K562 (cell line): ENCODE measurements around the gene SUFU. TPM values are rescaled to one million over a fixed set of nuclear protein-coding genes. Genes with fewer than 3 reads are reported as not detected.

Source experiments
- ARID1B ChIP-seq: fragments of 450-650 bp; IDR thresholded peaks from 2 replicates; pipeline ENCODE4 v1.6.1; 2016; ENCODE audit warnings: antibody characterized with exemption, mild to moderate bottlenecking, inconsistent platforms
- BCOR ChIP-seq: fragments of 450-650 bp; IDR thresholded peaks from 2 replicates; pipeline ENCODE4 v1.6.1; 2016
- CHD1 ChIP-seq: fragments of 200-600 bp; sonication (generic); IDR thresholded peaks from one replicate; pipeline ENCODE4 v1.6.1; 2012; ENCODE audit warnings: mild to moderate bottlenecking, moderate library complexity, low read length, inconsistent platforms
- HDAC2 ChIP-seq: fragments of 450-650 bp; IDR thresholded peaks from 2 replicates; pipeline ENCODE4 v1.6.1; 2016; ENCODE audit warnings: mild to moderate bottlenecking
- KDM4B ChIP-seq, 2 experiments: fragments of 450-650 bp in 1 of 2; sonication (generic) in 1 of 2; IDR thresholded peaks; 2 replicates each; pipeline ENCODE4 v1.6.1; 2016 to 2017; ENCODE audit warnings: borderline replicate concordance in 2 of 2, antibody characterized with exemption in 1 of 2, low read depth in 1 of 2, mild to moderate bottlenecking in 1 of 2
- MTA1 ChIP-seq: fragments of 450-650 bp; IDR thresholded peaks from 2 replicates; pipeline ENCODE4 v1.6.1; 2017; ENCODE audit warnings: borderline replicate concordance
- NFIC ChIP-seq: fragments of 450-650 bp; IDR thresholded peaks from 2 replicates; pipeline ENCODE4 v1.6.1; 2017; ENCODE audit warnings: mild to moderate bottlenecking, inconsistent platforms
- PHF20 ChIP-seq: fragments of 450-650 bp; IDR thresholded peaks from 2 replicates; pipeline ENCODE4 v1.6.1; 2018; ENCODE audit not compliant: partially characterized antibody
- ZNF165 ChIP-seq: fragments of 250-450 bp; sonication (Bioruptor Pico); IDR thresholded peaks from 2 replicates; pipeline ENCODE4 v1.4.0; 2020; ENCODE audit warnings: borderline replicate concordance
- ZNF197 ChIP-seq: fragments of 200-800 bp; sonication (Bioruptor generic); IDR thresholded peaks from 2 replicates; pipeline ENCODE4 v1.6.1; 2016; ENCODE audit warnings: low read depth, missing genetic modification characterization, missing compliant biosample characterization
- polyA plus RNA-seq, 8 experiments: library from polyadenylated mRNA; depleted of rRNA in 4 of 8; stranded (reverse) in 5 of 8; unstranded in 3 of 8; fragments of >200 nt; fragmentation: Nextera tagmentation in 2 of 8; fragmentation: Illumina TruSeq in 1 of 8; extraction: Ambion mirVana in 2 of 8; extraction: Trizol in 1 of 8; gene quantifications; 2 replicates each; pipeline versions ENCODE4 v1.2.1 to v1.2.3, GENCODE V29; 2011 to 2014; ENCODE audit warnings: inconsistent platforms in 1 of 8, missing spikeins in 1 of 8
- total RNA-seq, 7 experiments: library from RNA; depleted of rRNA in 6 of 7; stranded (reverse); fragments of >200 nt in 6 of 7; fragmentation: Illumina TruSeq in 2 of 7; extraction: Trizol in 2 of 7; gene quantifications; 2 replicates each; pipeline versions ENCODE4 v1.2.1 to v1.2.3, GENCODE V29; 2011 to 2021; ENCODE audit warnings: low replicate concordance in 1 of 7
- TF ChIP-seq, protein P1 (sequence below): fragments of 450-650 bp; IDR thresholded peaks from 2 replicates; pipeline ENCODE4 v1.6.1; 2018; ENCODE audit not compliant: partially characterized antibody
- TF ChIP-seq, protein P2 (sequence below), 2 experiments: fragments of 450-650 bp in 1 of 2; sonication (generic) in 1 of 2; formaldehyde crosslinking; conservative IDR thresholded peaks; 2 replicates each; pipeline versions ENCODE4 v1.4.0 to v1.8.1; 2020 to 2022; ENCODE audit warnings: mild to moderate bottlenecking in 1 of 2, missing genetic modification reagents in 1 of 2
- TF ChIP-seq, protein P3 (sequence below), 2 experiments: fragments of 450-650 bp in 1 of 2; sonication (generic) in 1 of 2; formaldehyde crosslinking in 1 of 2; IDR thresholded peaks; 2 replicates each; pipeline versions ENCODE4 v1.7.1 to v1.9.0; 2016 to 2022; ENCODE audit warnings: inconsistent platforms in 1 of 2, mild to moderate bottlenecking in 1 of 2, missing genetic modification reagents in 1 of 2

The SUFU gene
- total and polyA plus RNA-seq, 9 of the 15 experiments (the other 6 are each of a cell fraction or from before 2014, with no cell fraction given): 0.59 to 6.3 (median 0.82) TPM

DNA sequence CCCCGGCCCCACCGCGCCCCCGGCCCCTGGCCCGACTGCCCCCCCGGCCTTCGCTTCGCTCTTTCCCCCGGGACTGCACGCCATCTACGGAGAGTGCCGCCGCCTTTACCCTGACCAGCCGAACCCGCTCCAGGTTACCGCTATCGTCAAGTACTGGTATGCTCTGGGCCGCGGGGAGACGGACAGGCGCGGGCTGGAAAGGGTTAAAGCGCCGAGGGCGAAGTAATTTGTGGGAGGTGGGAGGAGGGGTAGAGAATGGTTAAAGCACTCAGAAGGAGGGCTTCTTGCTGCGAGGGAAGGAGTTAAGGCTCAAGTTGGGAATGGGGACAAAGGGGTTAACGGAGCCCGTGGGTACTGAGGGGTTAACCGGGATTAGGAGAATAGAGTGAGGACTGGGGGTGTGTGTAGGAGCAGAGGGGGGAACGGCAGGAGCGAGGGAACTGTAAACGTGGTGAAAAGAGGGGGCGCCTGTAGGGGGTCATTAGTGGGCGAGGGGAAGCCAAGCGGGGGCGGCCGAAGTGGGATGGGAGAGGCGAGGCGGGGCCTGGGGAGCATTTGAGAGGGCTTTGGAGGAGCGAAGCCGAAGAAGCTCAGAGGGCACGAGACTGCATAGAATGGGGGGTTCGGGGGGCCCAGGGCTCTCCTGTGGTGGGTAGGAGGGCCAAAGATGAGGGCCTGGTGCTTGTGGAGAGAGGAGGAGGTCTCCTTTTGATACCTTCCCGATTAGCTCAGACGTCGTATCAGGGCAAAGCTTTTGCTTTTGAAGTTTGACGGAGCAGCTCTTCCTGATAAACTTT lies 605 bp downstream of the SUFU start (continued):
- TF ChIP-seq, protein P1, sequence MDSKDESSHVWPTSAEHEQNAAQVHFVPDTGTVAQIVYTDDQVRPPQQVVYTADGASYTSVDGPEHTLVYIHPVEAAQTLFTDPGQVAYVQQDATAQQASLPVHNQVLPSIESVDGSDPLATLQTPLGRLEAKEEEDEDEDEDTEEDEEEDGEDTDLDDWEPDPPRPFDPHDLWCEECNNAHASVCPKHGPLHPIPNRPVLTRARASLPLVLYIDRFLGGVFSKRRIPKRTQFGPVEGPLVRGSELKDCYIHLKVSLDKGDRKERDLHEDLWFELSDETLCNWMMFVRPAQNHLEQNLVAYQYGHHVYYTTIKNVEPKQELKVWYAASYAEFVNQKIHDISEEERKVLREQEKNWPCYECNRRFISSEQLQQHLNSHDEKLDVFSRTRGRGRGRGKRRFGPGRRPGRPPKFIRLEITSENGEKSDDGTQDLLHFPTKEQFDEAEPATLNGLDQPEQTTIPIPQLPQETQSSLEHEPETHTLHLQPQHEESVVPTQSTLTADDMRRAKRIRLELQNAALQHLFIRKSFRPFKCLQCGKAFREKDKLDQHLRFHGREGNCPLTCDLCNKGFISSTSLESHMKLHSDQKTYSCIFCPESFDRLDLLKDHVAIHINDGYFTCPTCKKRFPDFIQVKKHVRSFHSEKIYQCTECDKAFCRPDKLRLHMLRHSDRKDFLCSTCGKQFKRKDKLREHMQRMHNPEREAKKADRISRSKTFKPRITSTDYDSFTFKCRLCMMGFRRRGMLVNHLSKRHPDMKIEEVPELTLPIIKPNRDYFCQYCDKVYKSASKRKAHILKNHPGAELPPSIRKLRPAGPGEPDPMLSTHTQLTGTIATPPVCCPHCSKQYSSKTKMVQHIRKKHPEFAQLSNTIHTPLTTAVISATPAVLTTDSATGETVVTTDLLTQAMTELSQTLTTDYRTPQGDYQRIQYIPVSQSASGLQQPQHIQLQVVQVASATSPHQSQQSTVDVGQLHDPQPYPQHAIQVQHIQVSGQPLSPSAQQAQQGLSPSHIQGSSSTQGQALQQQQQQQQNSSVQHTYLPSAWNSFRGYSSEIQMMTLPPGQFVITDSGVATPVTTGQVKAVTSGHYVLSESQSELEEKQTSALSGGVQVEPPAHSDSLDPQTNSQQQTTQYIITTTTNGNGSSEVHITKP: peak; percentile 17
- TF ChIP-seq, protein P2, sequence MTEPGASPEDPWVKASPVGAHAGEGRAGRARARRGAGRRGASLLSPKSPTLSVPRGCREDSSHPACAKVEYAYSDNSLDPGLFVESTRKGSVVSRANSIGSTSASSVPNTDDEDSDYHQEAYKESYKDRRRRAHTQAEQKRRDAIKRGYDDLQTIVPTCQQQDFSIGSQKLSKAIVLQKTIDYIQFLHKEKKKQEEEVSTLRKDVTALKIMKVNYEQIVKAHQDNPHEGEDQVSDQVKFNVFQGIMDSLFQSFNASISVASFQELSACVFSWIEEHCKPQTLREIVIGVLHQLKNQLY (CRISPR knock-in tag; conservative IDR thresholded peaks at IDR 0.05): no peak
- peak; percentile 46; the same call in 1 of the 2 replicates for TF ChIP-seq HDAC2
- TF ChIP-seq BCOR: 0 out of 2 replicates have a peak, but pooled peaks have one; percentile 16
- 0 out of 2 replicates have a peak, but pooled peaks have one; percentile 26 for TF ChIP-seq ARID1B
- peak; percentile 50 for TF ChIP-seq PHF20
- TF ChIP-seq, protein P3, sequence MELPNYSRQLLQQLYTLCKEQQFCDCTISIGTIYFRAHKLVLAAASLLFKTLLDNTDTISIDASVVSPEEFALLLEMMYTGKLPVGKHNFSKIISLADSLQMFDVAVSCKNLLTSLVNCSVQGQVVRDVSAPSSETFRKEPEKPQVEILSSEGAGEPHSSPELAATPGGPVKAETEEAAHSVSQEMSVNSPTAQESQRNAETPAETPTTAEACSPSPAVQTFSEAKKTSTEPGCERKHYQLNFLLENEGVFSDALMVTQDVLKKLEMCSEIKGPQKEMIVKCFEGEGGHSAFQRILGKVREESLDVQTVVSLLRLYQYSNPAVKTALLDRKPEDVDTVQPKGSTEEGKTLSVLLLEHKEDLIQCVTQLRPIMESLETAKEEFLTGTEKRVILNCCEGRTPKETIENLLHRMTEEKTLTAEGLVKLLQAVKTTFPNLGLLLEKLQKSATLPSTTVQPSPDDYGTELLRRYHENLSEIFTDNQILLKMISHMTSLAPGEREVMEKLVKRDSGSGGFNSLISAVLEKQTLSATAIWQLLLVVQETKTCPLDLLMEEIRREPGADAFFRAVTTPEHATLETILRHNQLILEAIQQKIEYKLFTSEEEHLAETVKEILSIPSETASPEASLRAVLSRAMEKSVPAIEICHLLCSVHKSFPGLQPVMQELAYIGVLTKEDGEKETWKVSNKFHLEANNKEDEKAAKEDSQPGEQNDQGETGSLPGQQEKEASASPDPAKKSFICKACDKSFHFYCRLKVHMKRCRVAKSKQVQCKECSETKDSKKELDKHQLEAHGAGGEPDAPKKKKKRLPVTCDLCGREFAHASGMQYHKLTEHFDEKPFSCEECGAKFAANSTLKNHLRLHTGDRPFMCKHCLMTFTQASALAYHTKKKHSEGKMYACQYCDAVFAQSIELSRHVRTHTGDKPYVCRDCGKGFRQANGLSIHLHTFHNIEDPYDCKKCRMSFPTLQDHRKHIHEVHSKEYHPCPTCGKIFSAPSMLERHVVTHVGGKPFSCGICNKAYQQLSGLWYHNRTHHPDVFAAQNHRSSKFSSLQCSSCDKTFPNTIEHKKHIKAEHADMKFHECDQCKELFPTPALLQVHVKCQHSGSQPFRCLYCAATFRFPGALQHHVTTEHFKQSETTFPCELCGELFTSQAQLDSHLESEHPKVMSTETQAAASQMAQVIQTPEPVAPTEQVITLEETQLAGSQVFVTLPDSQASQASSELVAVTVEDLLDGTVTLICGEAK (IDR thresholded peaks at IDR 0.05): peak; percentile 44
- TF ChIP-seq, protein P3 (CRISPR knock-in tag; IDR thresholded peaks at IDR 0.05): no peak
- TF ChIP-seq ZNF165 (CRISPR knock-in tag): no peak
- TF ChIP-seq KDM4B (IDR thresholded peaks at IDR 0.05; ENCODE audit: borderline replicate concordance in 2 of 2, low read depth in 1 of 2): no peak
- no peak for TF ChIP-seq ZNF197
- TF ChIP-seq NFIC: peak; percentile 26; the same call in 1 of the 2 replicates
- 0 out of 2 replicates have a peak, but pooled peaks have one; percentile 10 for TF ChIP-seq MTA1
- TF ChIP-seq CHD1: peak; percentile 55
